Activated CD4-positive, alpha-beta T cell treated with anti-CD3 and anti-CD28 coated beads for 36 hours (primary cell): ENCODE data around the gene PGAM5. TPM values are rescaled to one million over a fixed set of nuclear protein-coding genes. Genes with fewer than 3 reads are reported as not detected.
"Not testable (repeated sequence)": the region's sequence is repeated elsewhere in the genome, so short reads cannot be mapped to it uniquely, and the experiment has no call there.

Experiments used
- ATAC-seq: fragments of 200-7000 bp; cut with Tn5 transposase; one replicate; pipeline ENCODE4 v1.10.0; 2021; ENCODE audit warnings: mild to moderate bottlenecking, moderate library complexity
- CTCF ChIA-PET: fragments of 350-600 bp; sonication (Branson Sonifier 250); formaldehyde crosslinking; loops from one replicate; lab custom pipeline; 2021; ENCODE audit warnings: antibody characterized with exemption; lab: Charles Lee
- POLR2A ChIA-PET: fragments of 350-600 bp; sonication (Branson Sonifier 250); formaldehyde crosslinking; loops from one replicate; lab custom pipeline; 2021; ENCODE audit warnings: antibody characterized with exemption, inconsistent platforms; lab: Charles Lee
- DNase-seq: peaks from one replicate; pipeline ENCODE4 v3.0.0-alpha.2; 2020
- H3K27ac Mint-ChIP-seq: one replicate; pipeline ENCODE4 v1.8.0; 2021; ENCODE audit warnings: mixed read lengths
- H3K27me3 Mint-ChIP-seq: one replicate; pipeline ENCODE4 v1.8.0; 2021; ENCODE audit warnings: mixed read lengths
- H3K36me3 Mint-ChIP-seq: one replicate; pipeline ENCODE4 v1.8.0; 2021; ENCODE audit warnings: low read depth, mixed read lengths
- H3K4me1 Mint-ChIP-seq: one replicate; pipeline ENCODE4 v1.8.0; 2021; ENCODE audit warnings: mixed read lengths
- H3K4me3 Mint-ChIP-seq: one replicate; pipeline ENCODE4 v1.8.0; 2021; ENCODE audit warnings: mild to moderate bottlenecking, moderate library complexity, mixed read lengths
- H3K9me3 Mint-ChIP-seq: one replicate; pipeline ENCODE4 v1.8.0; 2021; ENCODE audit warnings: low read depth, mixed read lengths
- intact Hi-C, 2 experiments: fragments of 100-400 bp; cut with DNase I in 1 of 2; cut with micrococcal nuclease in 1 of 2; formaldehyde crosslinking; loops; one replicate each; pipeline versions ENCODE4 v1.14.2 to v1.15.1; 2022 to 2024; cut with DNase I, micrococcal nuclease
- total RNA-seq, 2 experiments: library from RNA; stranded (reverse); gene quantifications; one replicate each; pipeline ENCODE4 v1.2.3, GENCODE V29; 2021

The PGAM5 gene
- total RNA-seq, 2 experiments from 2014 or later = 65.6 to 74.0 TPM

GRCh38 chr12:132690112-132690511, 20.5 kb upstream of the PGAM5 start:
- H3K4me3 Mint-ChIP-seq = no peak overlapping the region
- intact Hi-C loops = no loop called here
- H3K27ac Mint-ChIP-seq = no peak overlapping the region
- H3K4me1 Mint-ChIP-seq = peaks cover 16% of the 10 kb centered on the region
- H3K27me3 Mint-ChIP-seq = no peaks in the 10 kb centered on the region
- H3K36me3 Mint-ChIP-seq = peaks cover 14% of the 10 kb centered on the region
- no peaks in the 10 kb centered on the region for H3K9me3 Mint-ChIP-seq
- ATAC-seq (no peak), DNase-seq (no peak)
- ChIA-PET CTCF (no interaction called here), POLR2A (no interaction called here)

- not testable (repeated sequence) for DNase-seq, ATAC-seq
- POLR2A ChIA-PET = interaction anchor here (0.6 to 1.1 kb wide), 3 partner anchors 10 to 69 kb away, joined by 3 to 7 read pairs (median 6); no protein-coding TSS in a partner anchor
These were observed 18.6 kb upstream of the PGAM5 start for GRCh38 chr12:132692030-132692429.

GRCh38 chr12:132694888-132695287, 15.8 kb upstream of the PGAM5 start:
- H3K27me3 Mint-ChIP-seq, ATAC-seq, intact Hi-C loops, H3K4me3 Mint-ChIP-seq, H3K4me1 Mint-ChIP-seq, H3K9me3 Mint-ChIP-seq, DNase-seq, H3K27ac Mint-ChIP-seq: not testable (repeated sequence)
- POLR2A ChIA-PET = interaction anchor here (0.7 kb wide), 1 partner anchor 18 kb away, joined by 4 read pairs; no protein-coding TSS in a partner anchor
- CTCF ChIA-PET = interaction anchor here (0.8 to 1.3 kb wide), 2 partner anchors 13 to 134 kb away, joined by 3 read pairs; no protein-coding TSS in a partner anchor
- H3K36me3 Mint-ChIP-seq = peaks cover 22% of the 10 kb centered on the region

More at GRCh38 chr12:132692030-132692429, 18.6 kb upstream of the PGAM5 start:
- H3K27me3 Mint-ChIP-seq, H3K27ac Mint-ChIP-seq, H3K4me3 Mint-ChIP-seq, H3K9me3 Mint-ChIP-seq, intact Hi-C loops, H3K4me1 Mint-ChIP-seq: not testable (repeated sequence)
- CTCF ChIA-PET = interaction anchor here (0.8 kb wide), 1 partner anchor 23 kb away, joined by 4 read pairs; no protein-coding TSS in a partner anchor
- H3K36me3 Mint-ChIP-seq = peaks cover 12% of the 10 kb centered on the region

GRCh38 chr12:132695431-132695830, 15.2 kb upstream of the PGAM5 start:
- ATAC-seq (no peak), DNase-seq (no peak)
- POLR2A ChIA-PET = interaction anchor here (0.6 to 0.7 kb wide), 2 partner anchors 18 to 38 kb away, joined by 4 read pairs; no protein-coding TSS in a partner anchor
- no peaks in the 10 kb centered on the region for H3K4me1 Mint-ChIP-seq
- H3K4me3 Mint-ChIP-seq = no peak overlapping the region
- intact Hi-C loops = no loop called here
- H3K27ac Mint-ChIP-seq = no peak overlapping the region
- no peaks in the 10 kb centered on the region for H3K9me3 Mint-ChIP-seq
- CTCF ChIA-PET = interaction anchor here (0.6 to 1.3 kb wide), 3 partner anchors 13 to 266 kb away, joined by 3 read pairs; no protein-coding TSS in a partner anchor
- peaks cover 26% of the 10 kb centered on the region for H3K36me3 Mint-ChIP-seq
- no peaks in the 10 kb centered on the region for H3K27me3 Mint-ChIP-seq

GRCh38 chr12:132698341-132698740, 12.3 kb upstream of the PGAM5 start:
- intact Hi-C loops = no loop called here
- ATAC-seq (no peak), DNase-seq (no peak)
- CTCF ChIA-PET = no interaction called here
- no peak overlapping the region for H3K27ac Mint-ChIP-seq
- POLR2A ChIA-PET = no interaction called here
- peaks cover 29% of the 10 kb centered on the region for H3K36me3 Mint-ChIP-seq
- H3K9me3 Mint-ChIP-seq = no peaks in the 10 kb centered on the region
- H3K4me1 Mint-ChIP-seq = no peaks in the 10 kb centered on the region
- no peaks in the 10 kb centered on the region for H3K27me3 Mint-ChIP-seq
- no peak overlapping the region for H3K4me3 Mint-ChIP-seq

- ATAC-seq (no peak), DNase-seq (no peak)
- POLR2A ChIA-PET = no interaction called here
- H3K4me3 Mint-ChIP-seq = no peak overlapping the region
- CTCF ChIA-PET = interaction anchor here (0.8 kb wide), 1 partner anchor 53 kb away, joined by 4 read pairs; no protein-coding TSS in a partner anchor
- H3K4me1 Mint-ChIP-seq = no peaks in the 10 kb centered on the region
- intact Hi-C loops = no loop called here
- peaks cover 46% of the 10 kb centered on the region for H3K36me3 Mint-ChIP-seq
- H3K27ac Mint-ChIP-seq = no peak overlapping the region
- no peaks in the 10 kb centered on the region for H3K9me3 Mint-ChIP-seq
- no peaks in the 10 kb centered on the region for H3K27me3 Mint-ChIP-seq
These were observed 10.3 kb upstream of the PGAM5 start for GRCh38 chr12:132700212-132700822.

GRCh38 chr12:132702640-132703039, 8.0 kb upstream of the PGAM5 start:
- H3K9me3 Mint-ChIP-seq = peaks cover 7% of the 10 kb centered on the region
- CTCF ChIA-PET = interaction anchor here (0.5 kb wide), 1 partner anchor 53 kb away, joined by 3 read pairs; no protein-coding TSS in a partner anchor

GRCh38 chr12:132703641-132704040, 7.0 kb upstream of the PGAM5 start:
- POLR2A ChIA-PET = no interaction called here
- H3K4me1 Mint-ChIP-seq = no peaks in the 10 kb centered on the region
- no peaks in the 10 kb centered on the region for H3K27me3 Mint-ChIP-seq
- ATAC-seq = no peak
- H3K4me3 Mint-ChIP-seq = no peak overlapping the region
- peaks cover 14% of the 10 kb centered on the region for H3K9me3 Mint-ChIP-seq
- intact Hi-C loops = no loop called here
- DNase-seq = no peak
- no peak overlapping the region for H3K27ac Mint-ChIP-seq
- CTCF ChIA-PET = no interaction called here
- H3K36me3 Mint-ChIP-seq = peaks cover 53% of the 10 kb centered on the region

More at GRCh38 chr12:132702640-132703039, 8.0 kb upstream of the PGAM5 start:
- Mint-ChIP-seq H3K4me1 (no peaks in the 10 kb centered on the region), H3K27me3 (no peaks in the 10 kb centered on the region), H3K4me3 (no peak overlapping the region), H3K27ac (no peak overlapping the region), H3K36me3 (peaks cover 46% of the 10 kb centered on the region)
- DNase-seq (no peak), ATAC-seq (no peak)
- POLR2A ChIA-PET = no interaction called here
- intact Hi-C loops = no loop called here

- Mint-ChIP-seq H3K4me1 (peaks cover 5% of the 10 kb centered on the region), H3K4me3 (no peak overlapping the region), H3K27ac (no peak overlapping the region), H3K9me3 (peaks cover 14% of the 10 kb centered on the region), H3K36me3 (peaks cover 38% of the 10 kb centered on the region), H3K27me3 (no peaks in the 10 kb centered on the region)
- CTCF ChIA-PET = no interaction called here
- POLR2A ChIA-PET = no interaction called here
- intact Hi-C loops = no loop called here
- DNase-seq (no peak), ATAC-seq (no peak)
These were observed 3.4 kb upstream of the PGAM5 start for GRCh38 chr12:132707241-132707640.

- Mint-ChIP-seq H3K9me3 (peaks cover 14% of the 10 kb centered on the region), H3K27me3 (no peaks in the 10 kb centered on the region), H3K4me3 (no peak overlapping the region), H3K4me1 (peaks cover 13% of the 10 kb centered on the region), H3K36me3 (peaks cover 41% of the 10 kb centered on the region), H3K27ac (no peak overlapping the region)
- intact Hi-C loops = no loop called here
- ChIA-PET POLR2A (no interaction called here), CTCF (interaction anchor here (0.6 kb wide), 2 partner anchors 13 to 33 kb away, joined by 3 read pairs; no protein-coding TSS in a partner anchor)
- no peak for DNase-seq
- ATAC-seq = no peak
These were observed 2.5 kb upstream of the PGAM5 start for GRCh38 chr12:132708150-132708549.

- POLR2A ChIA-PET = no interaction called here
- peak overlapping the region; percentile 75 for H3K4me3 Mint-ChIP-seq
- ATAC-seq = peak; percentile 10
- intact Hi-C loops = loop anchor here (1.0 to 10.0 kb wide), 11 partner anchors 23 to 626 kb away; partner anchors contain the start of genes POLE (in 2 of the 2), PXMP2 (in 2 of the 2), CHFR (in 1 of the 2) and DDX51 (in 1 of the 2)
- H3K9me3 Mint-ChIP-seq = peaks cover 14% of the 10 kb centered on the region
- no peaks in the 10 kb centered on the region for H3K27me3 Mint-ChIP-seq
- H3K4me1 Mint-ChIP-seq = peaks cover 24% of the 10 kb centered on the region
- CTCF ChIA-PET = interaction anchor here (0.7 kb wide), 1 partner anchor 13 kb away, joined by 3 read pairs; no protein-coding TSS in a partner anchor
- H3K36me3 Mint-ChIP-seq = peaks cover 31% of the 10 kb centered on the region
- H3K27ac Mint-ChIP-seq = peak overlapping the region; percentile 66
- DNase-seq = peak; percentile 24
These were observed 618 bp upstream of the PGAM5 start for GRCh38 chr12:132710043-132710404.
